SU-DHL-6 (cell line): ENCODE results near the gene ACY1.

Experiments used
- EZH2phosphoT487 ChIP-seq: fragments of 200-600 bp; sonication (generic), shearing (Covaris generic); conservative IDR thresholded peaks from 2 replicates; pipeline ENCODE4 v1.6.1; 2018; ENCODE audit warnings: mild to moderate bottlenecking, antibody characterized with exemption, low read length, moderate library complexity, mixed read lengths
- TF ChIP-seq, protein P1 (sequence below): fragments of 200-600 bp; sonication (generic); IDR thresholded peaks from one replicate; pipeline ENCODE4 v1.5.1; 2017; ENCODE audit warnings: antibody characterized with exemption, mild to moderate bottlenecking, low read length, moderate library complexity; ENCODE audit not compliant: insufficient read depth, poor library complexity, severe bottlenecking

DNA sequence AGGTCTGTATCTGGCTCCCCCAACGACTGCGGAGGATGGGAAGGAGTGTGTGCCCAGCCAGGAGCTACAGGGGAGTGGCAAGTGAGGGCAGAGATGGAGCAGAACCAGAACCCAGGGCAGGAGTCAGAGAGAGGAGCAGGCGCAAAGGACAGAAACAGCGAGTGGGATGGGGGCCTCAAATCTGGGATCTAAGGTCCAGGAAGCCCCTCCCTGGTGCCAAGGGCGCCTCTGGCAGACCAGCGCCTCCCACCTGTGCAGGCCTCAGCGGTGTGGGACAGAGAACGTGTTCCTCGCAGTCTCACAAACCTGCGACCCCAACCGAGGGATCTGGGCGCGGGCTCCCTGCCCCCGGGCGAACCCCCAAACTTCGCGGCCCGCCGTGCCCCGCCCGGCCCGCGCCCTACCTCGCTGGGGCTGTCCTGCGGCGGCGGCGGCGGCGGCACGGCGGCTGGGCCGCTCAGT, 16.4 kb upstream of the ACY1 start:
- TF ChIP-seq, protein P1, sequence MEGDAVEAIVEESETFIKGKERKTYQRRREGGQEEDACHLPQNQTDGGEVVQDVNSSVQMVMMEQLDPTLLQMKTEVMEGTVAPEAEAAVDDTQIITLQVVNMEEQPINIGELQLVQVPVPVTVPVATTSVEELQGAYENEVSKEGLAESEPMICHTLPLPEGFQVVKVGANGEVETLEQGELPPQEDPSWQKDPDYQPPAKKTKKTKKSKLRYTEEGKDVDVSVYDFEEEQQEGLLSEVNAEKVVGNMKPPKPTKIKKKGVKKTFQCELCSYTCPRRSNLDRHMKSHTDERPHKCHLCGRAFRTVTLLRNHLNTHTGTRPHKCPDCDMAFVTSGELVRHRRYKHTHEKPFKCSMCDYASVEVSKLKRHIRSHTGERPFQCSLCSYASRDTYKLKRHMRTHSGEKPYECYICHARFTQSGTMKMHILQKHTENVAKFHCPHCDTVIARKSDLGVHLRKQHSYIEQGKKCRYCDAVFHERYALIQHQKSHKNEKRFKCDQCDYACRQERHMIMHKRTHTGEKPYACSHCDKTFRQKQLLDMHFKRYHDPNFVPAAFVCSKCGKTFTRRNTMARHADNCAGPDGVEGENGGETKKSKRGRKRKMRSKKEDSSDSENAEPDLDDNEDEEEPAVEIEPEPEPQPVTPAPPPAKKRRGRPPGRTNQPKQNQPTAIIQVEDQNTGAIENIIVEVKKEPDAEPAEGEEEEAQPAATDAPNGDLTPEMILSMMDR, result no peak
- TF ChIP-seq EZH2phosphoT487, result no peak
